NCI-H2029 (cell line): ENCODE data around the gene YPEL3.
A peak's percentile ranks its signal among the peaks of the same experiment; 100 is the strongest.

Source experiments
- DNase-seq: peaks from one replicate; lab custom pipeline; 2025; lab: John Stamatoyannopoulos, UW

YPEL3 gene

DNA sequence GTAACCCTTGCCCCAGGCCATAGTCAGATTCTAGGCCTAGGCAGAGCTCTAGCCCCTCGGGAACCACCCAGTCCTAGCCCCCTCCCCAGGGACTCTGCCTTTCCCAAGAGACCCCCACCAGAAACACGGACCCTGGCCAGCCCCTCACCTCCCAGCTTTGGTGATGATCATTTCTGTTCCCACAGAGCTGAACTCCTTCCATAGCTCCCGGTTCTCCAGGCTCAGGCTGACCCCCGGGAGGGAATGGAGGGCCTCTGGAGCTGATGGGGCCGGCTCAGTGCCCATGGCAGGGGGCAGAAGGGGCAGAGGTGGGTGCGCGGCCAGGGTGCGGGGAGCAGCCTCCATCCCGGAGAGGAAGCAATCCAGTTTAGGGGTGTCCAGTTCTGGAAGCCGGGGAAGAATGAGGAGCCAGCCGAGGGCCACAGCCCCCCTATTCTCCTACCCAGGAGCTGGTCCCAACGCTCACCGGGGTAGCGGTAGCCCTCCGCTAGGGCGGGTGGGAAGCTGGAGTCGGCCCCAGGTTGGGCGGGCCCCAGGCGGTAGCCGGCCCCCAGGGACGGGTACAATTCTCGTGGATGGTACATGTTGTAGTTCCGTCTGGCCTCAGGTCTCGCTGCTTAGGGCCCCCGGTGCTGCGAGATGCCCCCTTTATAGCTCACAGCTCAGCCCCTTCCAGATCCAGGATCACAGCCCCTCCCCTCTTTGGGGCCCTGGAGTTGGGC lies 5.2 kb downstream of the YPEL3 start:
- no peak for DNase-seq

DNA sequence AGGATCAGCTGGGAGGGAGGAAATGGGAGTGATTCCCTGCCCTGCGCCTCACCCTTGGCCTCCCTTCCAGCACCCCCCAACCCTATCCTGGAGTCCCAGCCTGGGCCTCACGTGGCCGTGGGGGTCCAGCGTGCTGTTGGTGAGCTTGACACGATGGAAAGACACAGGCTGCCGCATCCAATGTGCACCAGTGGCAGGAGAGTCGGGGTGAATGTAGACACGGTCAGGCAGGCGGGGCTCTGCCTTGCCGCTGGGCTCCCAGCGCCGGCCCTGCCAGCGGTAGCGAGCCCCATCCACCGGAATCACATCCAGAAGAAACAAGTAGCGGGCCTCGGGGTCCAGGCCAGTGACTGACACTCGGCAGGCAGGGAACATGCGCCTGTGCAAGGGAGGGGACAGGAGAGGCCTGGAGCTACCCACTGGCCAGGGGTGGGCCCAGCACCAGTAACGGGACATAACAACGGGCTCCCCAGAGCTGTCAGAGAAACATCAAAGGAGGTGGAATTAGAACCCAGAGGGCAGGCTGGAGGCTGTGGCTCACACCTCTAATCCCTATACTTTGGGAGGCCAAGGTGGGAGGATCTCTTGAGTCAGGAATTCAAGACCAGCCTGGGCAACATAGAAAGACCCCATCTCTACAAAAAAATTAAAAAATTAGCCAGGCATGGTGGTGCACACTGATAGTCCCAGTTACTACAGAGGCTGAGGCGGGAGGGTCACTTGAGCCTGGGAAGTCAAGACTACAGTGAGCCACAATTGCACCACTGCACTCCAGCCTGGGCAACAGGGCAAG lies 7.0 kb downstream of the YPEL3 start:
- DNase-seq = no peak

DNA sequence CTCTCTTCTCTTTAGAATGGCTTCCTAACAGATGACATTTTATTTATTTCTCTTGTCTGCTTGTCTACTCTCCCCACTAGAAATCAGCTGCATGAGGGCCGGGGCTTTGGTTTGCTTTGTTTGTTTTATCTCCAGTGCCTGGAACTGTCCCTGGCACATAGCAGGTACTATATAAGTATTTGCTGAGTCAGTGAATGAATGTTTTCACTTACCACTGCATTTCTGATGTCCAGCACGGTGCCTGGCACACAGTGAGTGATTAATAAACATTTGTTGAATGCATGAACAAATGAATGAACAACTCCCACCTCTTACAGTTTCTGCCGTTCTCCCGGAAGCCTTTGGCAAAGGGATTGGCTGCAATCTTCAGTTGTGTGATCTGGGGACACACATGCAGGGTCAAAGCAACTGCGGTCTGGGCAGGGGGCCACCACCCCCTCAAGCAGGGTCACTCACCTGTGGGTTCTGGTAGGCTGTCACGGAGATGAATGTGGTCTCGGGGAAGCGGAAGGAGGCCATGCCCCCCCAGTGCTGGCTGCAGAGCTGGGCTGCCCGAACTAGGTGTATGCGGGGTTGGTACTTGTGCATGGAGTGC lies 7.7 kb downstream of the YPEL3 start:
- DNase-seq = no peak

DNA sequence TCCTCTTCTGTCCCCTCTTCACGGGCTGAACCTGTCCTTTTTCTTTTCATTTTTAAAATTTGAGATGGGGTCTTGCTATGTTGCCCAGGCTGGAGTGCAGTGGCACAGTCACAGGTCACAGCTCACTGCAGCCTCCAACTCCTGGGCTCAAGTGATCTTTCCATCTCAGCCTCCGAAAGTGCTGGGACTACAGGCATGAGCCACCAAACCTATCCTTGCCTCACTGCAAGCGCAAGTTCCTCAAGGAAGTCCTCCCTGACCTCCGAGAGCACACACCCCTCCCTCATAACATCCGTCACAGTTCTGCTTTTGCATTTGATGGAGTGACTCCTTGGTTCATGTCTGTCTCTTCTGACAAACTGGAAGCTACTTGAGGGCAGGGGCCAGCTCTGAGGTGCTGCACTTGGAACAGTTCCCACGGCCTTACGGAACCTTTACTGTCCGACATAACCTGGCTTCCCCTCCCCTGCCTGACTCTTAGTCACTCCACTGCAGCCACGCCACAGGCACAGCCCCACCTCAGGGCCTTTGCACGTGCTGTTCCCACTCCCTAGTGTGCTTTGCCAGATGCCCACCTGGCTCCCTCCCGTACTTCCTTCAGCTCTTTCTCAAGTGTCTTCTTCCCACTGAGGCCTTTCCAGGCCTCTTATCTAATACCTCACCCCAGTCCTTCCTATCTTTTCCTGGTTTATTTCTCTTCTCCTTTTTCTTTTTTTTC lies 8.7 kb downstream of the YPEL3 start:
- DNase-seq = no peak

DNA sequence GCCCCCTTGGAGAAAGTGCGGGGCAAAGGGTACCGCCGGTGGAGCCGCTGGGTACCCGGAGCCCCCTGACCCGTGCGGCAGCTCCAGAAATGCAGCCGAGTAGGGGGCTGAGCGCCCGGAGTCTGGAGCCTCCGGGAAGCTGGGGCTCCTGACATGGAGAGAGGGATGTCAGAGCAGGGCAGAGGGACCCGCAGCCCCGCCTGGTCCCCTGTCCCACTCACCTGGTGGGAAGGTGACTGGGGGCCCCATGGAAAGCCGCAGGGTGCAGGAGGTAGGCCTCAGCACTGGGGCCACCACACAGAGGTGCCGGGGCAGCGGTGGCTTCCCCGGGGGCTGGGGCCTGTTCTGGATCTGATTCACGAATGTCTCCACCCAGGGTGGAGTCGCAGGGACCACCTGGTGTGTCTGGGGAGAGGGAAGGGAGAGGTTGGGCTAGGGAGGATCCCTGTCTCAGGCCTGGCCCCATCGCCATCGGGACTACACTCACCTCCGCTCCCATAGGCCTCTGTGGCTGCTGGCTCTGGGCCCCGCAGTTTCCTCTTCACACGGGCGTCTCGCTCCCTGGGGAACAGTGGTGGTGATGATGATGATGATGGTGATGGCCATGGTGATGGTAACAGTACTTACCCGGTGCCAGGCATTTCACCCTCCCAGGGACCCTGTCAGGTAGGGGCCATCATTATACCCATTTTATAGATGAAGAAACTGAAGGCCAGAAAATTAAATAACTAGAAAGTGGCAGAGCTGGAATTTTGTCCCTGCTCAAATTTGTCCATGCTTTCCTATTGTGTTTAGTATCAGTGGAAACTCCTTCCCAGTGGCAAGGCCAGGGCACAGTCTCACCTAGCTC lies 9.5 kb downstream of the YPEL3 start:
- no peak for DNase-seq

DNA sequence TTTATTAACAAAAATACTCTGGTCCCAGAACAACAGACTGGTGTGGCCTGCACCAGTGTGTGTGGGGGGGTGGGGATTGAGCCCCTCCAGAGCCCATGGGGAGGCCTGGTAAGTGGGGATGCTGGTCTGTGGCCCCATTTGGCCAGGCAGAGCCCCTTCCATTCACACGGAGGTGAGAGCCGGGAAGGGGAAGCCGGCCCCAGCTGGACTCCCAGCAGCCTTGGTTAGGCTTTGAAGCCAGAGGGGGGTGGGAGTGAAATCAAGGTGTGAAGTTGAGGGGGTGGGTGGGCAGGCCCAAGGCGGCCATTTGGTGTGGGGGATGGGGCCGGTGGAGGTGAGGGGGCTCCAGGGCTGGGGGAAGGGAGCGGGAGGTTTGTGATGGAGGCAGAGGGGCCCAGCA lies 10.2 kb downstream of the YPEL3 start:
- no peak for DNase-seq

DNA sequence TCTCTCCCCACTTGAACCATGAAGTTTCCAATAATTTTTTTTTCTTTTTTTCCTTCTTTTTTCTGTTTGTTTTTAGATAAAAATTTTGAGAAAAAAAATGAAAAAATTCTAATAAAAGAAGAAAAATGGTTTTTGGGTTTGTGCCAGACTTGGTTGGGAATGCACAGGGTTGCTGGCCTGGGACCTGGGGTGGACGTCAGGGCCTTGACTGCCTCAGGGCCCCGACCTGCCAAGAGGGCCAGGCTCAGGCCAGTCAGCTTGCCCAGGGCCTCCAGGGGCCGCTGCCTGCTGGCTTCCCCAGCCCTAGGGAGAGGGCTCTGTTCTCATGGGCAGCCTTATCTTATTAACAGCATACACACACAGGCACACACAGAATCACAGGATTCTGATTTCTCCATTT lies 10.8 kb downstream of the YPEL3 start:
- no peak for DNase-seq

DNA sequence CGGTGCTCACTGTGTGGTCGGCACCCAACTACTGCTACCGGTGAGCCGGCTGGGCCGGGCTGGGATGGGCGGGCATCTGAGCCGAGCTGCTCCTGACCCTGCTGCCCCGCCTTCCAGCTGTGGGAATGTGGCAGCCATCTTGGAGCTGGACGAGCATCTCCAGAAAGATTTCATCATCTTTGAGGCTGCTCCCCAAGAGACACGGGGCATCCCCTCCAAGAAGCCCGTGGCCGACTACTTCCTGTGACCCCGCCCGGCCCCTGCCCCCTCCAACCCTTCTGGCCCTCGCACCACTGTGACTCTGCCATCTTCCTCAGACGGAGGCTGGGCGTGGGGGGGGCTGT lies 11.2 kb downstream of the YPEL3 start:
- no peak for DNase-seq

DNA sequence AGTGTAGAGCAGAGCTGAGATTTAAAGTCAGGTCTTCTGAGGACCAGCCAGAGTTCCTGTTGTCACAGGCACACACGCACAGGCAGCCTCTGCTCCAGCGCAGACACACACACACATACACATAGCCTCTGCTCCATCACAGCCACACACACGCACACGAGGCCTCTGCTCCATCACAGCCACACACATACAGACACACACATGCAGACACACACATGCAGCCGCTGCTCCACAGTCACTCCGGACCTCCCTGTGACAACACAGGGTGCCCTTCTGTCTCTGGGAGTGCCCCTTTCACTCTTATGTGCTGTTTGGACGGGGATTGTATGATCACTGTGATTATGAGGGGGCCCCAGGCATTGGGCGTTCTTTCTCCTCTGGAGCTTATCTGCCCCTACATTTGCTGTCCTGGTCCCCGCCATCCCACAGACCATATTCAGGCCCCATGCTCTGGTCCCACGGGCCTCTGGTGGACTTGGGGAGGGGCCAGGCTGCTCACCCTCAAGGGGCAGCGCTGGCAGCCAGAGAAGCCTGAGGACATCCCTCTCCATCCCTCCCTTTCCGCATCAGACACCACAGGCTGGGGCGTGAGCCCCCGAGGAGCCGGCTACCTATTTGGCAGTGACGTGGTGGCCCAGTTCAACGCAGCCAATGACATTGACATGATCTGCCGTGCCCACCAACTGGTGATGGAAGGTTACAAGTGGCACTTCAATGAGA lies 11.8 kb downstream of the YPEL3 start:
- DNase-seq = no peak

DNA sequence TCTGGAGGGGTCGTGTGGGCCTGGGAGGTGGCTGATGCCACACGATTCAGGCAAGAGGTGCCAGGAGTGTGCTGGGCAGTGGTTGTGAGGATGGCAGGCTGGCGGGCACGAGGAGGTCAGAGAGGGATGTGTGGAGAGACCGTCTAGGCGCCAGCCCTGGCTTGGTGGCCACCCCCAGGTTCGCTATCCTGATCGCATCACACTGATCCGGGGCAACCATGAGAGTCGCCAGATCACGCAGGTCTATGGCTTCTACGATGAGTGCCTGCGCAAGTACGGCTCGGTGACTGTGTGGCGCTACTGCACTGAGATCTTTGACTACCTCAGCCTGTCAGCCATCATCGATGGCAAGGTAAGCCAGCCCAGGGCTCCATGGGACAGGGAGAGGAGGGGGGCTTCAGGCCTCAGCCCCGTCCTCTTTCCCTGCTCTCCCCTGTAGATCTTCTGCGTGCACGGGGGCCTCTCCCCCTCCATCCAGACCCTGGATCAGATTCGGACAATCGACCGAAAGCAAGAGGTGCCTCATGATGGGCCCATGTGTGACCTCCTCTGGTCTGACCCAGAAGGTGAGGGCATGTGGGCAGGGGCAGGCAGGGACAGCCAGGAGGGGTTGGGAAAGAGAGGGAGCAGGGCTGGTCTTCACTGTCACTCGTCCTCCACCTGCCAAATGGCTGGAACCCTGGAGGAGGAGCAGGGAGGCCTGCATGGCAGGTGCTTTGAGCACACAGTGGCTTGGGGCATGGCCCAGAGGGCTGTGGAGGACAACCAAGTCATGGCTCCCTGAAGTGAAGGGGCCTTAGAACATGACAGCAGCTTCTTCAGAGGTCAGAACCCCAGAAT lies 12.6 kb downstream of the YPEL3 start:
- no peak for DNase-seq

DNA sequence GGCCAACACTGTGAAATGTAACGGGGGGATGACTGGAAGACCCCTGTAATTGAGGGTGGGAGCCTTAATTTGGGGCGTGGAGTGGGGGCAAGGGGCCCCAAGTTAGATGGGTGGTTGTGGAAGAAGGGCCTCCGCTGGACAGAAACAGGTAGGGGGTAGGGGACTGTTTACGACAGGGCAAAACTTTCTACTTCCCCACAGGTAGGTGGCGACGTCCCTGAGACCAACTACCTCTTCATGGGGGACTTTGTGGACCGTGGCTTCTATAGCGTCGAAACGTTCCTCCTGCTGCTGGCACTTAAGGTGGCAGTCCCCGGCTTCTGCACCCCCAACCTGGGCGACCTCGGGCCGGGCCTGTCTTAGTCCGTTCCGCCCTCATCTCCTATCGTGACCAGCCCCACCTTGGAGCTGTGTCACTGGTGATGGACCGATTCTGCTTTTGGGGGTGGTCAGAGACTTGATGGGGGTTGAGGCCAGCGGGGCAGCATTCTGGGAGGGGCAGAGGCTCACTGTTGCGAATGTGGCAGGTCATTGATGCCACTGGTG lies 13.4 kb downstream of the YPEL3 start:
- no peak for DNase-seq

DNA sequence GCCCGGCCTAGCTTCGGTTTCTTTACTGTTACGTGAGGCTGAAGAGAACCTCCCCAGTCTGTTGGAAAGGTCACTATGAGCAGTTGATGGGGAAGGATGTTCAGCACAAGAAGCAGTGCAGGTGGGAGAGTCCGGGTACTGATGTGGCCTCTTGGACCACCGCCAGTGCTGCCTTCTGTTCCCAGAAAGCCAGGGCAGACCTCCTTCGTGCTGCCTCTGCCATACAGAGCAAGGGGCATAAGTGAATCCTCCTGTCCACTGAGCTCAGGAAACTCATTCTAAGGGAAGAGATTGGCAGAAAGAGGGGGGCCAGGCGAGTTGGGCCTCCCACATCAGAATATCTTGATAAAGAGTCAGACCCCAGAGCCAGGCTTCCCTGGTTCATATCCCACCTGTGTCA lies 16.5 kb downstream of the YPEL3 start:
- DNase-seq = no peak

DNA sequence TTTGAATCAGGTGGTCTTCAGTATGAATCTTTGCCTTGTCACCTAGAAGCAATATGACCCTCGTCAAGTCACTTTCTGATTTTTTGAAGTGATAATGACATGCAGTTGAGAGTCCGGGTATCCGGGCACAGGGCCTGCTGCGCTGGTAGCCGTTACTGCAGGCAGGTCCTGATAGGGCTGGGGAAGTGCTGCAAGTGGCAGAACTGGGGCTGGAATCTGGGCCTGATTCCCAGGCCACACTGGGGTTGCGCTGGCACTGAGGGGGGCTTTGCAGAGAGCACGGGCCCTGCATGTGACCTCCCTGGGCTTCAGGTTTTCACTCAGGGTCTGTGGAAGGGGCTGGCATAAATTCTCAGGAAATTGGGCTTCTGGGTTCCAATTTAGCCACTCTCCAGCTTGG lies 17.3 kb downstream of the YPEL3 start:
- no peak for DNase-seq

DNA sequence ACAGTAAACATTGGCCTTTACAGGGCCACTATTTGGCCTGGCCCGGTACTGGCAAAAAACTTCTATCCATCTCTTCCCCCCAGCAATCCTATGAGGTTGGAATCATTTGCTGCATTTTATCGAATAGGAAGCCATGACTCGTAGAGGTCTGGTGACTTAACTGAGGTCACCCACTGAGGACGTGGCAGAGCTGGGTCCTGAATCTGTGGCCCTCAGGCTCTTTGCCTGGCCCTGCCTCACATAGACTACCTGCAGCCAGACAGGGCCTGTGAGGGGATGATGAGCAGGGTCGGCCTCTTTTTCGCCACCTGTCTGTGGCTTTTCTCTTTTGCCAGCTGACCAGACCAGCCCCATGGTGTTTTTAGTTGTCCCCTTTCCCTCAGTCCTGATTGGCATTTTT lies 18.4 kb downstream of the YPEL3 start:
- no peak for DNase-seq

DNA sequence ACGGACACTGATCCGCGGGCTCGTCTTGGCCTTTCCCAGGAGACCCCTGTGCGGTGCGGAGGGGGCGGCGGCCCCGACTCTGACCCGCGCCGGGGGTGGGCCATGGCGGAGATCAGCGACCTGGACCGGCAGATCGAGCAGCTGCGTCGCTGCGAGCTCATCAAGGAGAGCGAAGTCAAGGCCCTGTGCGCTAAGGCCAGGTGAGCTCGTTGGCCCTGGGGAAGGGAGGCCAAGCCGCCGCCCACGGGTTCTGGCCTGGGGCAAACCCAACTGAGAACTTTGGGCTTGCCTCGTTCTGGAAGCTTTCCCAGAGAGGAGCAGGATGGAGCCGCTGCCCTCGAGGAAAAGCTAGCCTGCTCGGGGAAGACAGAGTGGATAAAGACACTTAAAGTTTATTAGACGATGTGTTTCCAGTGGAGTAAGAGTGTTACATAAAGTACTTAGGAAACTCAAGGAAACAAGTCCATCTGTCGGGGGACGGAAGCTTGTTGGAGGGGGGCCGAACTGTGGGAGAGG lies 19.7 kb downstream of the YPEL3 start:
- DNase-seq = no peak

DNA sequence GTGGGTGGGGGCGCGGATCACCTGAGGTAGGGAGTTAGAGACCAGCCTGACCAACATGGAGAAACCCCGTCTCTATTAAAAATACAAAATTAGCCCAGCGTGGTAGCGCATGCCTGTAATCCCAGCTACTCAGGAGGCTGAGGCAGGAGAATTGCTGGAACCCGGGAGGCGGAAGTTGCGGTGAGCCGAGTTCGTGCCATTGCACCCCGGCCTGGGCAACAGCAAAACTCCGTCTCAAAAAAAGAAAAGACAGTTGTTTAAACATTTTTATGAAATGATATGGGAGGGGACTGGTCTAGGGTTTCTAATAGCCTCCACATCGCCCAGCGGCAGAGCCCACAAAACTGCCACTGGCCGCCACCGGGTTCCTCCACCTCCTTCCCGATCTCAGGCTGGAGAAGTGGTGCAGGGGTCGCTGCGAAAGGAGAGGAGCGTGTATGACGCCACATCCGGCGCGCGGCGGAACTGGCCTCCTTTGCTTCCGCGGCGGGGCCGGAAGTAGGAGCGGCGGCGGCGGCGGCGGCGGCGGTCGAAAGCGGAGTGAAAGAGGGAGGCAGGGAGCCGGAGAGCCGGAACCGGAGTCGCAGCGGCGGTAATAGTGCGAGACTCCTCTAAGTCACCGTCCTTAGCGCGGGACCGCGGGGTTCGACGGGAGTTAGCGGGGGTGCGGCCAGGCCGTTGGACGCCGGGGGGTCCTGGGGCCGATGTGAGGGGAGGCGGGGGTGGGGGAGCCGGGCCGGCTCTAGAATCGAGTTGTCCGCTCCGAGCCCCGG lies 20.3 kb downstream of the YPEL3 start, which contains the start of gene PPP4C:
TSS of gene PPP4C (plus strand) at position 492 of the 773 bp plus-strand sequence. CDS start 384 bp downstream, outside the sequence.
- DNase-seq = peak; percentile 86

DNA sequence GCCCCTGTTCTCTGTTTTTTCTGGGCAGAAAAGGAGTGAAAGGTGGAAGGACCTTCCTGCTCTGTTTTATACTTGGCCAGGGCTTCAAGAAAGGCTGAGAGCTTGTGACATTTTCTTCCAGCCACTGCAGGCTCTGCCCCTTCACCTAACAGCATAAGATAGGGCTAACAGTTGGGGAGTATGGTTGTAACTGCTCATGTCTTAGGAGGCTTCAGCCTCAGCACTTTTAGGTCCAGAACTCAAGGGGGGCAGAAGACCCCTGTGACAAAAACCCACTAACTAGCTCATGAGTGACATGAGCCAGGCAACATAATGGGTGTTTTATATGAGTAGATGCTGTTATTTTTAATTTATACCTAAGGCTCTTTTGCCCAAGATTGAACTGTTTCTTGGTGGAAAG lies 25.5 kb downstream of the YPEL3 start:
- no peak for DNase-seq

DNA sequence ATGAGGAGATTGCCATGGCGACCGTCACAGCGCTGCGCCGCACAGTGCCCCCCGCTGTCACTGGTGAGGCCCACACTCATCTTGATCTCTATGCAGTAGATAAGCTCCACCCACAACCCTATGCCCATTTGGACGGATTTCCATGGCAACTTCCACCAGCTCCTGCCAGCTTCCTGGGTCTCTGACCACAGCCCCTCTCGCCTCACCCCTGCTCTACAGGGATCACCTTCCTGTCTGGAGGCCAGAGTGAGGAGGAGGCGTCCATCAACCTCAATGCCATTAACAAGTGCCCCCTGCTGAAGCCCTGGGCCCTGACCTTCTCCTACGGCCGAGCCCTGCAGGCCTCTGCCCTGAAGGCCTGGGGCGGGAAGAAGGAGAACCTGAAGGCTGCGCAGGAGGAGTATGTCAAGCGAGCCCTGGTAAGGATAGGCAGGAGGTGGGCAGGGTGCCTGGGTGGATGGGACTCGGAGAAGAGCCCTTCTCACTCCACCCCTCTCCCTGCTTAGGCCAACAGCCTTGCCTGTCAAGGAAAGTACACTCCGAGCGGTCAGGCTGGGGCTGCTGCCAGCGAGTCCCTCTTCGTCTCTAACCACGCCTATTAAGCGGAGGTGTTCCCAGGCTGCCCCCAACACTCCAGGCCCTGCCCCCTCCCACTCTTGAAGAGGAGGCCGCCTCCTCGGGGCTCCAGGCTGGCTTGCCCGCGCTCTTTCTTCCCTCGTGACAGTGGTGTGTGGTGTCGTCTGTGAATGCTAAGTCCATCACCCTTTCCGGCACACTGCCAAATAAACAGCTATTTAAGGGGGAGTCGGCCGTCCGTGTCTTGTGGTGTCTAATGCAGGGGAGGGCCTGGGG lies 26.2 kb downstream of the YPEL3 start:
- DNase-seq = no peak
